Endothelial cell of umbilical vein (primary cell): ENCODE data around the gene FAM13C. TPM values are rescaled to one million over a fixed set of nuclear protein-coding genes. Genes with fewer than 3 reads are reported as not detected.

Experiments
- BruUV-seq: library from RNA; stranded (reverse); fragments of 400-500 nt; replicated peaks from 2 replicates; lab custom pipeline; 2021; lab: Mats Ljungman, UMichigan
- CTCF ChIA-PET: fragments of 300-600, 350-600 bp; sonication (Branson Sonifier 250); formaldehyde crosslinking; loops from one replicate; lab custom pipeline; 2021; ENCODE audit warnings: antibody characterized with exemption, inconsistent platforms; lab: Charles Lee
- POLR2A ChIA-PET: fragments of 300-600, 350-600 bp; sonication (Branson Sonifier 250); formaldehyde crosslinking; loops from one replicate; lab custom pipeline; 2021; ENCODE audit warnings: antibody characterized with exemption, inconsistent platforms; lab: Charles Lee
- DNase-seq: peaks from one replicate; pipeline ENCODE4 v3.0.0-alpha.2; 2011; ENCODE audit warnings: low read depth, low spot score
- FAIRE-seq: peaks from 2 replicates; lab custom pipeline; 2011; peaks lifted over from hg19 to GRCh38; lab: Jason Lieb, UNC
- H2AFZ ChIP-seq: 2 replicates; pipeline ENCODE4 v1.6.0; 2012; ENCODE audit warnings: low read depth, low read length, control low read depth, inconsistent platforms
- H3K27ac ChIP-seq: 2 replicates; pipeline ENCODE4 v1.5.1; 2011; ENCODE audit warnings: low read depth, mild to moderate bottlenecking, control low read depth, low read length, moderate library complexity; ENCODE audit not compliant: insufficient read depth
- H3K27me3 ChIP-seq, 2 experiments: 2 replicates each; pipeline versions ENCODE4 v1.6.0 to v1.6.1; 2011; ENCODE audit warnings: low read length in 2 of 2, mixed read lengths in 1 of 2; ENCODE audit not compliant: control insufficient read depth in 2 of 2, insufficient read depth in 2 of 2
- H3K36me3 ChIP-seq, 2 experiments: 2 replicates in 1 of 2; 3 replicates in 1 of 2; pipeline ENCODE4 v1.5.1; 2011; ENCODE audit warnings: low read length in 2 of 2, mild to moderate bottlenecking in 1 of 2, moderate library complexity in 1 of 2; ENCODE audit not compliant: control insufficient read depth in 2 of 2, insufficient read depth in 2 of 2; ENCODE audit errors: extremely low read depth in 1 of 2
- H3K4me1 ChIP-seq: 3 replicates; pipeline ENCODE4 v1.5.1; 2011; ENCODE audit warnings: mild to moderate bottlenecking, low read length; ENCODE audit not compliant: control insufficient read depth, insufficient read depth; ENCODE audit errors: extremely low read depth
- H3K4me2 ChIP-seq: 2 replicates; pipeline ENCODE4 v1.6.1; 2011; ENCODE audit warnings: low read length, control low read depth, mixed read lengths; ENCODE audit not compliant: insufficient read depth
- H3K4me3 ChIP-seq, 3 experiments: fragments of 200-600 bp in 1 of 3; sonication (generic), shearing (Covaris generic) in 1 of 3; replicated peaks in 1 of 3; 2 replicates each; pipeline ENCODE4 v1.5.1; 2011 to 2016; ENCODE audit warnings: control low read depth in 3 of 3, low read length in 3 of 3, mild to moderate bottlenecking in 2 of 3, inconsistent platforms in 1 of 3, low read depth in 1 of 3, moderate library complexity in 1 of 3; ENCODE audit not compliant: insufficient read depth in 1 of 3
- H3K79me2 ChIP-seq: 2 replicates; pipeline ENCODE4 v1.6.0; 2012; ENCODE audit warnings: low read length, inconsistent platforms; ENCODE audit not compliant: control insufficient read depth, insufficient read depth
- H3K9ac ChIP-seq: replicated peaks from 2 replicates; pipeline ENCODE3; 2011; ENCODE audit warnings: low read length, control low read depth; ENCODE audit not compliant: insufficient read depth; ENCODE audit errors: extremely low read depth
- H3K9me1 ChIP-seq: replicated peaks from 3 replicates; pipeline ENCODE4 v1.6.0; 2011; ENCODE audit warnings: mild to moderate bottlenecking, low read length; ENCODE audit not compliant: control insufficient read depth, insufficient read depth; ENCODE audit errors: extremely low read depth
- H3K9me3 ChIP-seq: replicated peaks from 2 replicates; pipeline ENCODE4 v1.5.1; 2012; ENCODE audit warnings: low read length, inconsistent platforms; ENCODE audit not compliant: control insufficient read depth, insufficient read depth
- H4K20me1 ChIP-seq: replicated peaks from 2 replicates; pipeline ENCODE3; 2011; ENCODE audit warnings: mild to moderate bottlenecking, low read length; ENCODE audit not compliant: control insufficient read depth, insufficient read depth; ENCODE audit errors: extremely low read depth
- CTCF ChIP-seq, 2 donors: IDR thresholded peaks; 1 replicate in 1 of 2; 2 replicates in 1 of 2; pipeline ENCODE4 v1.5.1; 2011; ENCODE audit warnings: low read length in 2 of 2, mild to moderate bottlenecking in 2 of 2, moderate library complexity in 2 of 2, control low read depth in 1 of 2, inconsistent platforms in 1 of 2, low read depth in 1 of 2; ENCODE audit not compliant: insufficient read depth in 1 of 2; ENCODE audit errors: extremely low read depth in 1 of 2
- EZH2 ChIP-seq: IDR thresholded peaks from 2 replicates; pipeline ENCODE4 v1.6.1; 2012; ENCODE audit warnings: borderline replicate concordance, low read depth, mild to moderate bottlenecking, moderate library complexity, low read length, inconsistent platforms; ENCODE audit not compliant: severe bottlenecking
- FOS ChIP-seq: IDR thresholded peaks from 2 replicates; pipeline ENCODE4 v1.6.1; 2011; ENCODE audit warnings: mild to moderate bottlenecking, low read length, moderate library complexity, borderline replicate concordance; ENCODE audit not compliant: insufficient read depth
- GATA2 ChIP-seq: IDR thresholded peaks from 2 replicates; pipeline ENCODE4 v1.7.0; 2011; ENCODE audit warnings: low read depth, mild to moderate bottlenecking, moderate library complexity, mixed read lengths, low read length; ENCODE audit not compliant: insufficient read length, insufficient read depth
- JUN ChIP-seq: IDR thresholded peaks from 2 replicates; pipeline ENCODE4 v1.6.1; 2011; ENCODE audit warnings: borderline replicate concordance, low read depth; ENCODE audit not compliant: insufficient read length, insufficient read depth
- MAX ChIP-seq: IDR thresholded peaks from 2 replicates; pipeline ENCODE4 v1.6.1; 2011; ENCODE audit not compliant: insufficient read depth, insufficient read length
- MYC ChIP-seq: IDR thresholded peaks from one replicate; pipeline ENCODE4 v1.6.1; 2011; ENCODE audit warnings: mild to moderate bottlenecking, low read depth, low read length
- POLR2A ChIP-seq: IDR thresholded peaks from 2 replicates; pipeline ENCODE4 v1.6.1; 2012; ENCODE audit warnings: low read depth, mild to moderate bottlenecking, control low read depth, low read length
- POLR2AphosphoS5 ChIP-seq: IDR thresholded peaks from 2 replicates; pipeline ENCODE4 v1.6.1; 2012; ENCODE audit warnings: low read depth, mild to moderate bottlenecking, control low read depth, low read length, moderate library complexity; ENCODE audit not compliant: insufficient read depth
- dilution Hi-C: fragments of 300-500 bp; cut with MboI; formaldehyde crosslinking; loops from one replicate; pipeline ENCODE4 v1.15.0; 2019; ENCODE audit warnings: low sequenced_read_pairs; ENCODE audit not compliant: extremely low pct_ligation_motif_present
- intact Hi-C: fragments of 100-400 bp; cut with micrococcal nuclease; formaldehyde crosslinking; loops from one replicate; pipeline ENCODE4 v1.10.0; 2022
- polyA plus RNA-seq, 4 experiments: library from polyadenylated mRNA; depleted of rRNA in 3 of 4; stranded (reverse) in 3 of 4; unstranded in 1 of 4; fragments of >200 nt; gene quantifications; 2 replicates each; pipeline versions ENCODE4 v1.2.1 to v1.2.3, GENCODE V29; 2011 to 2012; ENCODE audit warnings: missing spikeins in 1 of 4
- total RNA-seq: library from RNA; stranded (reverse); gene quantifications from 2 replicates; pipeline ENCODE4 v1.2.3, GENCODE V29; 2021

Gene FAM13C
- total and polyA plus RNA-seq, 2 donors (not counting 3 experiments of a cell fraction or from before 2014, with no cell fraction given) = 0.03 TPM; not detected in 1

- Histone ChIP-seq H4K20me1 (no peaks in the 10 kb centered on the region), H3K36me3 (no peaks in the 10 kb centered on the region), H3K27ac (no peak overlapping the region), H3K9ac (no peak overlapping the region), H3K4me3 (no peak overlapping the region), H2AFZ (no peak overlapping the region), H3K4me1 (no peaks in the 10 kb centered on the region), H3K4me2 (no peak overlapping the region), H3K9me1 (no peaks in the 10 kb centered on the region), H3K9me3 (no peaks in the 10 kb centered on the region), H3K79me2 (no peaks in the 10 kb centered on the region), H3K27me3 (no peaks in the 10 kb centered on the region)
- ChIA-PET CTCF (no interaction called here), POLR2A (no interaction called here)
- BruUV-seq = no TSS peak
- no peak for DNase-seq
- intact Hi-C loops (no loop called here), dilution Hi-C loops (no loop called here)
- FAIRE-seq = no peak
- TF ChIP-seq POLR2AphosphoS5 = no peak
- no peak for TF ChIP-seq GATA2
- no peak for TF ChIP-seq JUN
- TF ChIP-seq POLR2A = no peak
- TF ChIP-seq FOS = no peak
- no peak for TF ChIP-seq CTCF (IDR thresholded peaks at IDR 0.05; ENCODE audit: extremely low read depth in 1 of 2, insufficient read depth in 1 of 2, low read depth in 1 of 2, low read length in 2 of 2)
- TF ChIP-seq MAX = no peak
- no peak for TF ChIP-seq EZH2
- no peak for TF ChIP-seq MYC
Observed at GRCh38 chr10:59391060-59391459, 28.7 kb upstream of the FAM13C start.
